Airway epithelial cell (primary cell): ENCODE results near the gene MTCP1. TPM values are rescaled to one million over a fixed set of nuclear protein-coding genes. Genes with fewer than 3 reads are reported as not detected.

Experiments
- total RNA-seq: library from RNA; depleted of rRNA; stranded (reverse); fragments of >200 nt; gene quantifications from 2 replicates; pipeline ENCODE4 v1.2.3, GENCODE V29; 2015

Gene MTCP1, protein sequence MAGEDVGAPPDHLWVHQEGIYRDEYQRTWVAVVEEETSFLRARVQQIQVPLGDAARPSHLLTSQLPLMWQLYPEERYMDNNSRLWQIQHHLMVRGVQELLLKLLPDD
- 0.99 and 1.5 TPM in 2 replicates for total RNA-seq

GRCh38 chrX:155070975-155071693 is at the start of gene MTCP1, which contains the start of the genes BRCC3 and CMC4:
Gene MTCP1 (minus strand): TSS chrX:155071136. CDS start chrX:155066010, 5,126 bp downstream.
Gene BRCC3 (plus strand): TSS chrX:155071508. CDS start chrX:155071528, 20 bp downstream.
Gene CMC4 (minus strand): TSS chrX:155071136. CDS start chrX:155064023, 7,113 bp downstream.

DNA sequence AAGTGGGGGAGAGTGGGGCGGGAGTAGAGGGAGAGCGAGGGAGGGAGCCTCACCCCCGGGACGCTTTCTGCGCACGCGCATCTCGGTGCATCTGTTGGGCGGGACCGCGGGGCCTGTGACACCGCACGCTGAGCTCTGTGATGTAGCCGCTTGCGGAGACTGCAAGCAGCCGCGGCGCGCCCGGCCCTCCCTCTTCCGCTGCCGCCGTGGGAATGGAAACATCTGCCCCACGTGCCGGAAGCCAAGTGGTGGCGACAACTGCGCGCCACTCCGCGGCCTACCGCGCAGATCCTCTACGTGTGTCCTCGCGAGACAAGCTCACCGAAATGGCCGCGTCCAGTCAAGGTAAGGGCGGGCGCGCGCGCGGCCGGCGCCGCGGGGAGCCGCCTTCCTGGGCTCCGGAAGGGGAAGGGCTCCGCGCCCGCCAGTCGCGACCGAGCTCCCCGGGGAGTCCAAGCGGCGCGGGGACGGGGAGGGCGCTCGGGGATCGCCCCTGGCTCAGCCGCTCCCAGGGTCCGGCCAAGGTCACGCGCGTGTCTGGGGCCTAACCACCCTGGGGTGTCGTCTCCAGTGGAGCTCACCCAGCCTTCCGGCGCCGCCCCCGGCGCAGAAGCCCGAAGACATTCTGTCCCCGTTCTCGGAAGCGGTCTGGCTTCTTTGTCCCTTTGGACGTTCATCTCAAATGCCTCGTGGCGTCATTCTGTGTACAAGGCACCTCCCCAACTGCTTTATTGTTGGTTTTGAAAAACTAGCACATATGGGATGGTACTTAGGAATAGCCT is 44.0 kb downstream of the MTCP1 start, which contains the start of gene FUNDC2:
Gene FUNDC2 (plus strand): TSS at position 118 of the 782 bp plus-strand sequence. CDS start 95 bp downstream, at position 213.

DNA sequence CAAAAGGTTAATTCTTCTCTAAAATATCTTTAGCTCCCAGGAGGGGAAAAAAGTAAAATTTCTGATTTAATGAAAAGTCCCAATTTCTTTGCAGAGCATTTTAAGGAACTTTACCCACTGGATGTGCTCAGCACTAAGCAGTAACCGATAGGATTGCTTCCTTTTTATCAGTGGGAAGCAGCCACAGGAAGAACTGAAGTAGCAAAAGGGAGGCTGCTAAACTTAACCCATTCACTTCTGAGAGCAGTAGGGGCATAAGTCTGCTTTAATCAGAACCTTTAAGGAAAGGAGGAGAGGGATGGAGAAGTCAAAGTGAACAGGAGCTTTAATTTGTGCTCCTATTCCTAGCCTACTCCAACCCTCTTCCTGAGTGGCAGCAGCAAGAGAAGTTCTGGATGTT is 48.4 kb downstream of the MTCP1 start, which contains the start of gene F8:
Gene F8 (minus strand): TSS at position 139 of the 400 bp plus-strand sequence. CDS start 171 bp downstream, outside the sequence.

Other genes with a start within 250 kb of the MTCP1 start
- gene SMIM9, start 236.5 kb downstream of the MTCP1 start, total RNA-seq, result not detected in 2 replicates
- gene F8A1, start 184.8 kb downstream of the MTCP1 start, total RNA-seq, result 3.0 and 4.5 TPM in 2 replicates
- 0.33 and 0.49 TPM in 2 replicates for gene F8, start 48.4 kb downstream of the MTCP1 start, total RNA-seq
- 32.9 and 50.9 TPM in 2 replicates for gene FUNDC2, start 44.3 kb downstream of the MTCP1 start, total RNA-seq
- gene CMC4, start within 50 bp of the MTCP1 start, total RNA-seq, result 13.4 and 19.6 TPM in 2 replicates
- gene BRCC3, start 372 bp upstream of the MTCP1 start, total RNA-seq, result 11.9 and 13.8 TPM in 2 replicates
- 52.3 and 63.2 TPM in 2 replicates for gene VBP1, start 145.3 kb upstream of the MTCP1 start, total RNA-seq
- not detected in 2 replicates for gene RAB39B, start 193.4 kb upstream of the MTCP1 start, total RNA-seq